NCI-H2107 treated with DMSO at 0.1 percent for 48 hours (cell line): ENCODE results near the gene TRIM66.

ENCODE experiments used
- DNase-seq: peaks from one replicate; lab custom pipeline; 2025; ENCODE audit not compliant: unreplicated experiment; lab: John Stamatoyannopoulos, UW

The TRIM66 gene, protein sequence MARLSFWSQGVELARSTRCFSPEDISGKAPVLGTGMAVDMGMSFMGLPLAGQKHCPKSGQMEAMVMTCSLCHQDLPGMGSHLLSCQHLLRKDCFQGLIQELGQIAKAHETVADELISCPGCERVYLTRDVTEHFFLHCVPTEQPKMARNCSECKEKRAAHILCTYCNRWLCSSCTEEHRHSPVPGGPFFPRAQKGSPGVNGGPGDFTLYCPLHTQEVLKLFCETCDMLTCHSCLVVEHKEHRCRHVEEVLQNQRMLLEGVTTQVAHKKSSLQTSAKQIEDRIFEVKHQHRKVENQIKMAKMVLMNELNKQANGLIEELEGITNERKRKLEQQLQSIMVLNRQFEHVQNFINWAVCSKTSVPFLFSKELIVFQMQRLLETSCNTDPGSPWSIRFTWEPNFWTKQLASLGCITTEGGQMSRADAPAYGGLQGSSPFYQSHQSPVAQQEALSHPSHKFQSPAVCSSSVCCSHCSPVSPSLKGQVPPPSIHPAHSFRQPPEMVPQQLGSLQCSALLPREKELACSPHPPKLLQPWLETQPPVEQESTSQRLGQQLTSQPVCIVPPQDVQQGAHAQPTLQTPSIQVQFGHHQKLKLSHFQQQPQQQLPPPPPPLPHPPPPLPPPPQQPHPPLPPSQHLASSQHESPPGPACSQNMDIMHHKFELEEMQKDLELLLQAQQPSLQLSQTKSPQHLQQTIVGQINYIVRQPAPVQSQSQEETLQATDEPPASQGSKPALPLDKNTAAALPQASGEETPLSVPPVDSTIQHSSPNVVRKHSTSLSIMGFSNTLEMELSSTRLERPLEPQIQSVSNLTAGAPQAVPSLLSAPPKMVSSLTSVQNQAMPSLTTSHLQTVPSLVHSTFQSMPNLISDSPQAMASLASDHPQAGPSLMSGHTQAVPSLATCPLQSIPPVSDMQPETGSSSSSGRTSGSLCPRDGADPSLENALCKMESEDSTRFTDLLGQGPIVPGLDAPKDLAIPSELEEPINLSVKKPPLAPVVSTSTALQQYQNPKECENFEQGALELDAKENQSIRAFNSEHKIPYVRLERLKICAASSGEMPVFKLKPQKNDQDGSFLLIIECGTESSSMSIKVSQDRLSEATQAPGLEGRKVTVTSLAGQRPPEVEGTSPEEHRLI (N-terminal part only)

DNA sequence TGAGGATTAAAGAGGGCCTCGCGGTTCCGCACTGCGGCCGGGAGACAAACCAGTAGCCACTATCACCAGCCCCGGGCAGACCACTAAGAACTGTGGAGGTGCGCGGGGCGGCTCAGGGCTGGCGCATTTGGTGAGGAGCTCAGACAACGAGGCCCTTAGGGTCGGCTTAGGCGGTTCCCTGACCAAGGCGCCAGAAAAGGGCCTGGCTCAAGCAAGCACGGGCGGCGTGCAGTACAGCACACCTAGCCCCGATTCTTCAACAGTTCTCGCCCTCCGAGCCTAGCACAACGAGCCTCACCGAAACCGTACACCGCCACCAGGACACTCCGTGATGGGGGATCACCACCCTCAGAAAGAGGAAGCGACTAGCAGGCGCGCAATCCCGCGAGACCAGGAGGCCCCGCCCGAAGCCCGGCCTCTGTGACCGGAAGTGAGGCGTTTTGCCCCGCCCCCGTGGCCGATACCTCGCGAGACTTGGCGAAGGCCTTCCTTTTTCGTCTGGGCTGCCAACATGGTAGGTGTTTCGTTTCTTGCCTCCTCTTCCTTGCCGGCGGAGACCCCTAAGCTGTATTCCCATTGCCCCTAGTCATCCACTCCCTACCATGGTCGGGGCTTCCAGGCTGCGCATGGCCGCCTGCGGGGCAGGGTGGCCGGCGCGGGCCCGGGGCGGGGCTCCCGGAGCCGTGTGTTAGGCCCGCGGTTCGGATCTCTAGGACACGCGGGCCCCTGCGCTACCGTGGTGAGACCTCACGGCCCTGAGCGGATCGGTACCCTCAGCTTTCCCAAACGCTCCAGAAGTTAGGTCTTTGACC, at the start of gene TRIM66, which contains the start of gene RPL27A:
TRIM66 (minus strand) TSS at position 363 of the 812 bp plus-strand sequence. CDS start 10,391 bp downstream, outside the sequence.
RPL27A (plus strand) TSS at position 490 of the 812 bp plus-strand sequence; CDS start at position 512, 22 bp downstream.
- peak; percentile 79 for DNase-seq

DNA sequence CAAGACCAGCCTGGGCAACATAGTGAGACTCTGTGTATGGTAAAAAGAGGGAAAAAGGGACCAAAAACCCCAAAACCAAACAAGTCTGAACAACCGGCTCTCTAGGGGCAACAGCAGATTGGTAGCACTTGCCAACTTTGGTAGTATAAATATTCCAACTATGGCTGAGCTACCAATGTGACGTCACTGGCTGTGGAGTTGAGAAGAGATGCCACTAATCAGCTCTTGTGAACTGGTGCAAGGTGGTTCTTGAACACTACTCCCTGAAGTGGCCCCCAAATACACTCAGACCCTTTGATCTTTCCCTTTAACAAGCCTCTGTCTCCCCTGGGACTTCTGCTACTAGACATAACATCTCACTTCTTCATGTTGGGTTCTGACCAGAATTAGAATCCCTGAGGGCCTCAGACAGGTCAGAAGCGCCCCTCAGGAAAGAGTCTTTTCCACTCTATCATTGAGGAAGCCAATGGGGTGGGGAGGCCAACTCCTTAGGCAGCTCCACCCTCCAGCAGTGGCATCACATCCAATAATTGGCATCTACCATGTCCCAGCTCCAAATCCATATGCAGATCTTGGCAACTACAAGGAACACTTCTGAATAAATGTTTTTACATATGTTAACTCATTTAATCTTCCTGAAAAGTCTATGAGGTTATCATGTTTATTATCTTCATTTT, 49.3 kb upstream of the TRIM66 start:
- no peak for DNase-seq

DNA sequence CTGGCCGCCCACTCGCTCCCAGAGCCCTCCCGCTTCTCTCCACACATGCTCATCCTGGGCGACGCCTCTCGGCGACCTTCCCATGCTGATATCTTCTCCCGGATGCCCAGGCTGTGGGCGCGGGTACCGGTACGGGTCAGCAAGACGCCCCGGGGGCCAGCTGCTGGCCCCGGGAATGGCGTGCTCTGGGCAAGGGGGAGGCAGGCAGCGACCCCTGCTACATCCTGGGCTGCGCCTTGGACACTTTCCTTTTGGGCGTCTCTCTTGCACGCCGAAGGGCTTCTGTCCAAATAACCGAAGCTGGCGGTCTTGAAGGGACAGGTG, 48.2 kb upstream of the TRIM66 start:
- DNase-seq, result no peak

DNA sequence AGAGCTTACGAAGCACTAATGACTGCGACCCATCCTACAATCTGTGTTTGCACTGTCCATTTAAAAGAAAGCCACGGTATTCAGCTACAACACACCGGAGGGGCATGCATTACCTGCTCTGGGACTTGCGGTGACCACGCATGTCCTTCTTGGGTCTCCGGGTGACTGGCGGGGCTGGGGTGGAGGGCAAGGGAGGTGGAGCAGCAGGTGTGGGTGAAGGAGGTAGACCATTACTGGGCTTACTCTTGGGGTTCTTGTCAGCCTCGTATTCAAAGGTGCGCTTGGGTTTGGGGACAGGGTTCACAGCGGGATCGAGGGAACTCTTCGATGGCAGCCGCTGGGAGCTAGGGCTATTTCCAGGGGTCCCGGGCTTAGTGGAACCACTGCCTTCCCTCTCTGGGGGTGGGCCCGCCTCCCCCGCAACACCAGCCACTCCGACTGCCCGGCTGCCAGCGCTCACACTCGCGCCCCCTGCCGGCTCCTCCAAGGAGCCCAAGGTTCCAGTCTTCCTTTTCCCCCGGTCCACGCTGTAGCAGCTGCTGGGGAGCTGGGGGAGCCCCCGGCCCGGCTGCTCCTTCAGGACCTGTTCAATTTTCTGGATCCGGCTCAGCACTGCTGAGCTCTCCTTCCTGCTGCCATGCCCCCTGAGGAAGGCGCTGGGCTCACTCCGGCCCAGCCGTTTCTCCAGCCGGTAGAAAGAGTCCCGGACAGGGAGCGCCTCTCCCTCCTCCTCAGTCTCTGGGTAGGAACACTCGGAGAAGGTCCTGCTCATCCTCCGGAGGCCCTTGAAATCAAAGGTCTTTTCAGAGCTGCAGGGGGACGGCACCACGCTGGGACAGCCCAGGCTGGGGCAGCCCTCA, 47.6 kb upstream of the TRIM66 start:
- no peak for DNase-seq

DNA sequence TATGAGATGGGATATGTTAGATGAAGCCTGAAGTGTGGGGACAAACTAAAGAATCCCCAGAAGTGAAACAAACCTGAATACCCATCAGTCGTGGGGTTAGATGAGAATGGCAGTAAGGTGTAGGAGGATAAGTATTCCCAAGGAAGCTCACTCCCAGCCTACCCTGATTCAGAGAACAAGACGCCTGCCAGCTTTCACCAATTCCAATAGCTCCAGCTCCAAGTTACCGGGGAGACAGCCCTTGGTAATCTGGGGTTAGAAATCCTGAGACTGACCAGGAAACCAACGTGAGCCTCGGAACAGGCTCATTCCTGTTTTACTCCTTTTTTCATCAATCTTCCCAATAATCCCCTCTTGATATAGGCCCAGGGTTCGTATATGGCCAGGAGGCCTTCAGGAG, 46.6 kb upstream of the TRIM66 start:
- DNase-seq, result no peak

DNA sequence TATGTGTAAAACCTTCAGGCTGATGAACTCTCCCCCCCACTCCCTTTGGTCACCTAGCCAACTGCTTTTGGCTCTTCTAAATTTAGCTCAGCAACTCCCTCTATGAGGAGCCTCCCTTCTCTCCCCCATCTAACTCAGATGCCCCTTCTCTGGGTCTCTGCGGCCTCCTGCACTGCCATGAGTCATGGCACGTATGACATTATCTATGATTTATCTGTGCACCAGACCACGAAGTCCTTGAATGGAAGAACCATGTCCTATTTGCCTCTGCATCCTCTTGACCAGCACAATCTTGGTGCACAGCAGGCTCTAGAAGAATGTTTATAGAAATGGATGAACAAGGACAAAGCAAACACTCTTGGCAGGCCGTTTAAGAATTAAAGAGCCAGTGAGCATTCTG, 46.1 kb upstream of the TRIM66 start:
- DNase-seq, result no peak

DNA sequence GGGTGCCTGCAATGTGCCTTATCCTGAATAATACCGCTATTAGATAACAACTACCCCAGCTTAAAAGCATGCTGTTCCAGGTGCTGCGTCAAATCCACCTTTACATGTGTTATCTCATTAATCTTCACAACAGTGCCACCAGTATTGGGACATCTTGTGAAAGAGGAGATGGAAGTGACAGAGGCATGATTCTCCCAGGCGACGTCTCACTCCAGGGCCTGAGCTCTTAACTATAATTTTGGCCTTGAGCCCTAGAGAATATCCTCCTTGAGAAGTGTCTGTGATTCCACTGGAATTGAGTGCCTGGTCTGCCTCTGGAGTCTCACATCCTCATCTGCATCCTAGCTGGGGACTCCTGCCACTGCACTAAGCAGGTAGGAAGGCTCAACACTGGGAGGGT, 43.9 kb upstream of the TRIM66 start:
- DNase-seq, result no peak

DNA sequence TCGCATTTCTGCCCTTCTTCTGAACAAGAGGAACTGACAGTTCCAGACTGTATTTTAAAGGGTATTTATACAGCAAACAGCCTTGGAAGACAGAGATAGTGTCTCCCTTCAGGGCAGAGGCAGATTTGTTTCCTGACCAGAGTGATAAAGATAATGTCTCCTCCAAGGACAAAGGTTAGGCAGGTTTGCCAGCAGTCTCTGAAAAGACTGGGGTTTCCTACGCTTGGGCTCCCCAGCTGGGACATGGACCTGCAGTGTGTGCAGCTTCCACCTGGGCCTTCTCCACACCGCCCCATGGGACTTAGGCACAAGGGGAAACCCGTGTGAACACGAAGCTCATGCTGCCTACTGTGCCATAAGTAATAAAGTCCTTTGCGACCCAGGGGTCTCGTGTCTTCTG, 42.2 kb upstream of the TRIM66 start:
- DNase-seq, result no peak

DNA sequence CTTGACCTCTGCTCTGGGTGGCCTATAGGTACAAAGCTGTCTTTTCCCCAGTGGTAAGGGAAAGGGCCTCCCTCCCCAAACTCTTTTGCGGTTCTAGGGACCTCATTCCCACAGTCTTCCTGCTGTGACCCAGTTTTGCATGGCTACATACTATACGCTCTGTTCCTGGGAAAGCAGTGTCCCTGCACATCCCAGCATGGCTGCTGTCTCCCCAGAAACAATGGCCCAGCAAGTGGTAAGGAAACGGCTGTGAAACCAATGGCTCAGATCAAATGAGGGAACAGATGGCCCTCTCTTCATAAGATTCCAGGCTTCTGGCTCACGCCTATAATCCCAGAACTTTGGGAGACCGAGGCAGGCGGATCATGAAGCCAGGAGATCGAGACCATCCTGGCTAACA, 41.2 kb upstream of the TRIM66 start:
- no peak for DNase-seq

DNA sequence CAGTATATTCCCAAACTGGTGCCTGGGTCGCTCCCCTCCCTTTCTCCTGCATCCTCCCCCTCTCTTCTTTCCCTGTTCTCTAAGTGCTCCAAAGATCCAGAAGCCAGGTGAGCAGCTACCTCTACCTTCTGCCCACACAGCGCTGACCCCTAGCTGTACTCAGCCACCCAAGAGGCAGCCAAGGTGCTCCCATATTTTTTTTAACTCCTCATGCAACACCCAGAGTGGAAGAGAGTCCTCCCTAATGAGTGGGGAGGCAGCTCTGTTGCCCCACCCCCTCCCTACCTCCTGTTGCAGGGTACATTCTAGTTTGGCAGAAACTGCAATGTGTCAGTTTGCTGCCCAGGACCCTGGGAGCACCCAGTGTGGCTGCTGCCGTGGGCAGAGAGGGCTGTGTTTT, 40.3 kb upstream of the TRIM66 start:
- no peak for DNase-seq

DNA sequence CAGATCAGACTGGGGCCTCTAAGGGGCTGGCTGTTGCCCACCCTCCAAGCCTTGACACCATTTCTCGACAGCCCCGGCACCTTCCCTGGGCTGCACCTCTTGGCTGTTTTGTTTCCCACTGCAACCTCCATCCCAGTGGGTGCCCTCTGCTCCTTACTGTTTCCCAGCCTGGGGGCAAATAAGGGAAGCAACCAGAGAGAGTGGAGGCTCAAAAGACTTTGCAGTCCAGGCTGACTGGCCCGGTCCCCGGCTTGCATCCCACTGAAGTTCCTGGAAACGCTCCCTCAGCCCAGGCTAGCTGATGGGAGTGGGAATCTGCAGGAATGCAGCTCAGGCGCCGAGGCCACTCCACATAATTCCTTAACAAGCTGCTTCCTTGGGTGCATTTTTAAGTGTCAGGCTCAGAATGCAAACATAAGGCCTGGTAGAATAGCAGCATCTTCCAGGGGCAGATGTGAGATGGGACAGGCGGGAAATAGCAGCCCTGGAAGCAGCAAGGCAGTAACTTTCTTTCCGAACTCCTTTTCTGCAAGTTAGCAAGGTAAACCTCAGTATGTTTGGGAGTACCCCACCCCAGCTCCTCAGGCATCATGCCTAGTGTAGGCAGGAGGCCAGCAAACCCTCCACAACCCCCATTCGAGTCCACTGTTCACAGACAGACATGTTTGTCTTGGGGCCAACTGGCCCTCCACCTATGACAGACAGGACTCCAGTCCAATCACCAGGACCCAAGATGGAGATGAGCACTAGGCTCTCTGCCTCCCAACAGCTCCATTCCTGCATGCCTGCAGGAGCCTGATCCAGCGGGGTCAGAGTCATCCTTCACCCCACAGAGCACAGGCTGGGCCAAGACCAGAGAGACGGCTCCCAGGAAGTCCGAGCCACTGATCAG, 39.4 kb upstream of the TRIM66 start:
- DNase-seq, result no peak

DNA sequence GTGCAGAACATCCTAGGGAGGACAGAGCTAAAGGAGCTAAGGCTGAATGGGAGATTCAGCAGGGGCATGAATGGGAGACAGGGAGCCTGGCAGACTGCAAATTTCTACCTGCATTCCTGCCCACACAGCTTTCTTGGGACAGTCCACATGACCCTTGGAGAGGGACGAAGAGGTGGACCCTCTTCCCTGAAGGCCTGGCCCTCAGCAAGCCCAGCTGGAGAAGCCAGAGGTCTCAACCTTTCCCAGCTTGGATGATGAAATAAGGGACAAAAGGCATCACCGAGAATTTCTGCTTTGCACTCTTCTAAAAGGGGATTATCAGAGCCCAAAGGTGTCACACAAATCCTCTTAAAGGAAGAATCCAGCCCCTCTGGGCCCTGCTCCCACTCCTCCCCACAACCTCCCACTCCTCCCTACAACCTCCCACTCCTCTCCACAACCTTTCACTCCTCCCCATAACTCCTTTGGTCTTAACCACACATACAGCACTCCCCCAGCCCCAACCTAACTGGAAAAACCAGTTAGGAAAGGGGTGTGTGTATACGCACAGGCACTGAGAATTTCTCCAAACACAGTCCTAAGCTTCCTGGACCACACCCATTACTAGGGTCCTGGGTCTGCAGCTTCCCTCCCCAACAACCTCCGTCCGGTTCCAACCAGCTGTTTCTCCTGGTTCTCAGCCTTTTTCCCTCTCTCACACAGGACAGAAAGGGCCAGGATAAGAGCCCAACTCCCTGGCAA, 38.6 kb upstream of the TRIM66 start:
- DNase-seq, result no peak

DNA sequence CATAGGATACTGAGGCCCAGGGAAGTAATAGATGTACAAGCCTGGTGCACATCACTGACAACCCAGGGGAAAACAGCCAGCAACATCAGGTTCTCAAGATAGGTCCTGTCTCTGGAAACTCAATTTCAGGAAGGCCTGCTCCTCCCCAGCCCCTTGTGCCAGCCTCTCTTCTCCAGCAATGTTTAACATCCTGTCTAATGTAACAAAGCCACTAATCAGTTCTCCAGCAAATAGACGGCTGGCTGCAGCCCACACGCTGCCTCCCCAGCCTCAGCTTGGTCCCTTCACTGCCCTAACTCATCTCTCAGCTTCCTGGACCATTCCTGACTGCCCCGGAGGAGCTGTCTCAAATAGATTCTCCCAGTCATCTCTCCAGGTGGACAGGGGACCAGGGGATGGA, 37.9 kb upstream of the TRIM66 start:
- no peak for DNase-seq

DNA sequence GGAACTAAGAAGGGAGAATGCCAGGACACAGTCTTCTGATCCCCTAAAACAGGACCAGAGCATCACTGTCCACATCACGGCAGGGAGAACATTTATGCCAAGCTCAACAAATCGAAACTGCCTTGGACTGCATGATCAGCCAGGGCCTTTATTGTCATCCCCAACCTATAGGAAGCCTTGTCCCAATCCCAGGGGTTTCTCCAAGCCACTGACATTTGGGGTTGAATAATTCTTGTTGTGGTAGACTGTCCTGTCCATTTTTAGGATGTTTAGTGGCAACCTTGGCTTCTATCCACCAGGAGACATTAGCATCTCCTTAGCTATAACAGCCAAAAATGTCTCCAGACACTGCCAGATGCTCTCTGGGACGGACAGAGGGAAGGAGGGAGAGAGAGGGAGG, 37.3 kb upstream of the TRIM66 start:
- DNase-seq, result no peak

DNA sequence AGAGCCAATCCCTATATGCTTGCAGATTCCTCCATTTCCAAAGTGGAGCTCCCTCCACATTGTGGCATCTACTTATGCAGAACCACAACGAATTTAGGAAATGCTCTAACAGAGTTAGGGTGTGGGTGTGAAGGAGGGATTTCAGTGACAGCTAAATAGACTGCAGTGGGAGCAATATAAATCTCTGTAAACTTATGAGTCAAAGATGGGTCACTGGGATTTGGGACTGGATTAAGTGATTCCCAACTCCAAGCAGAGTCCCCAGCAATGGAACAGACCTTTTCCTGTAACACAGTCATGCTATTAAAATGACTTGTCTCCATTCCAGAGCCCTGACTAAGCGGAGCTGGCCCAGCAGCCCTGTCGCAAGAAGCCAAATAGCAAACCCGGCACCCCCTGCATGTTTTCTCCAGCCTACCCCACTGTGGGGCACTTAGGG, 36.8 kb upstream of the TRIM66 start:
- DNase-seq, result no peak

DNA sequence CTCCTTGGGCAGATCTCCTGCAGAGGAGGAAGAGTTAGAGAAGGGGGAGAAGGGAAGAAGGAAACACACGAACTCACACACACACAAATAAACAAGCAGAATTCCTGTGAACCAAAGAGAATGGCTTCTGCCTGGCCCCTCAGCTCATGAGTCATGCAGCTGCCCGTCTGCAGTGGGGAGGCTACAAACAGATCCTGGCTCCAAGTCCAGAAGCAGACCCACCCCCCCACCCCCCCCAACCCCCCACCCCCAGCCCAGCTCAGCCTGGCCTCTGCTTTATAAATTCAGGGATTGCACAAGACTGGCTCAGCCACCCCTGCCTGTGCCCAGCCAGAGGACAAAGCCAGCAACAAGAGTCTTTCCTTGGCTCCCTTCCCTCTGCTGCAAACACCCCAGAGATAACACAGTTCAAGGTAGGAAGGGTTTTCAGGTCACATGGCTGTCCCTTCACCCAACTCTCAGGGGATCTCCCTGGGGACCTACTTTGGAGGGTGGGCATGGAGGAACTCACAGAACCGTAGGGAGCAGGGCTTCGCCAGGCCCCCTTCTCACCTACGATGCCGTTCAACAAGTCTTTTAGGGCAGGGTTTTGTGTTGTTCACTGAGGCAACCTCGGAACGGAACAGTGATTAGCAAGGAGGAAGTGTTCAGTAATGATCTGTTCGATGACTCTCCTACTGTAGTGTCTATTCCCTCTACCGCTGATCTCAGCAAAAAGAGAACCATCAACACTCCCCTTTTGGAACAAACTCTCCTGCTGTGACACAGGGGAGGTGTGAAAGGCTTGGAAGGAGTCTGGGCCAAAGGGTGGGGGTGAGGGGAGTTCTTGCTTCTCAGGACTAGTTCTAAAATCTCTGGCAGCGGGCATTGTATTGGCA, 35.6 kb upstream of the TRIM66 start:
- no peak for DNase-seq

DNA sequence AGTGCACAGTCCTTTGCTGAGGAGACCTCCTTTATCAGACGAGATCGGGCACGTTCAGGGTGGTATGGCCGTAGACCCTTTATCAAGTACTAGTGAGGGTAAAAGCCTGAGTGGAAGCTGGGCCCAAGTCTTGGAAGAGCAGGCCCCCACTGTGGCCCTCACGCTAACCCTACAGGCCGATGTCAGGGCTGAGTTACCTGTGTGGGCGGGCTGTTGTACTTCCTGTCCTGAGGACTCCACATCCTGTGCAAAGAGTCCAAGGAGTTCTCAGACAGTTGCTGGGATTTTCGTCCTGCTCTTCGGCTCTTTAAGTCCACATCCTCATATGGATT, 35.0 kb upstream of the TRIM66 start:
- no peak for DNase-seq
